GM18507 (cell line): Measurements from ENCODE around the gene RSPH1.

Source experiments
- DNase-seq: peaks from one replicate; pipeline ENCODE4 v3.0.0; 2011; ENCODE audit warnings: low read depth; ENCODE audit not compliant: insufficient read length; ENCODE audit errors: extremely low spot score
- FAIRE-seq: peaks from 2 replicates; lab custom pipeline; 2011; peaks lifted over from hg19 to GRCh38; lab: Jason Lieb, UNC

The RSPH1 gene

DNA sequence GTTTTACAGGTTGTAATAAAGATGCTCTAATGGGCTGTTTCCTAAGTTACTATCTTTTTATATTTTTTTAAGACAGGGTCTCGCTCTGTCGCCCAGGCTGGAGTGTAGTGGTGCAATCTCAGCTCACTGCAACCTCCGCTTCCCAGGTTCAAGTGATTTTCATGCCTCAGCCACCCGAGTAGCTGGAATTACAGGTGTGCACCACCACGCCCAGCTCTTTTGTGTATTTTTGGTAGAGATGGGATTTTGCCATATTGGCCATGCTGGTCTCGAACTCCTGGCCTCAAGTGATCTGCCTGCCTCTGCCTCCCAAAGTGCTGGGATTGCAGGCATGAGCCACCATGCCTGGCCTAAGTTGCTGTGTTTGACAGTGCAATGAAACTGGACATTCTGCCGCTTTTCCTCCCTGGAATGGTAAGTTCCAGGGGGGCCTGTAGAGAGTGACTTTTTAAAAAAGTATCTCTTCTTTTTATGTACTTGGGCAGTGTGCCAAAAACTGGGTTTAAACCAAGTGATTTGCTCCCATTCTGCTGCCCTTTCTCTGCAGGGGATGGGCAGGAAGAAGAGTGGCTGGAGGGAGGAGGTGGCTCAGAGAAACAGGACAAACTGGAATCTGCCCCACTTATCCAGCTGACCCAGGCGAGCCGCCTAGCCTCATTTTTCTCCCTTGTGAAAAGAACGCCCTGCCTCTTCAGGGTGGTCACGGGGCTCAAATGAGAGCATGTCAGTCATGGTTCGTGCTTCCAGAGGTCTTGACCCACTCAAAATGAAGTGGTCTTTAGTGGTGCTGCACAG lies 19.9 kb upstream of the RSPH1 start:
- no peak for DNase-seq
- FAIRE-seq, result no peak

DNA sequence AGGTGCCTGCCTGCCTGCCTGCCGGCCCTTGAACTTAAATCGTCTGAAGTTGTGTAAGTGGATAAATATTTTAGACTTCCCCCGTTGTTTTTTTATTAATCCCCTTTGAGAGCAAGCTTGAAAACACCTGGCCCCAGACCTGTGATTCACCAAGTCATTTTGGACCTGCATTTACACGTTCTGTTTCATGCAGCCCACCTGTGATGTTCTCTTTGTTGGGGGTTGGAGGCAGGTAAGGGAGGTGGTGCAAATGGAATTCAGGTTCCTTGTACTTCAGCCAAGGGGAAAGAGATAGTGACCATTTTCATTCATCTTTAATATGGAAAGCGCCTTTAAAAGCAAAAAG lies 18.8 kb upstream of the RSPH1 start:
- FAIRE-seq (no peak), DNase-seq (no peak)

DNA sequence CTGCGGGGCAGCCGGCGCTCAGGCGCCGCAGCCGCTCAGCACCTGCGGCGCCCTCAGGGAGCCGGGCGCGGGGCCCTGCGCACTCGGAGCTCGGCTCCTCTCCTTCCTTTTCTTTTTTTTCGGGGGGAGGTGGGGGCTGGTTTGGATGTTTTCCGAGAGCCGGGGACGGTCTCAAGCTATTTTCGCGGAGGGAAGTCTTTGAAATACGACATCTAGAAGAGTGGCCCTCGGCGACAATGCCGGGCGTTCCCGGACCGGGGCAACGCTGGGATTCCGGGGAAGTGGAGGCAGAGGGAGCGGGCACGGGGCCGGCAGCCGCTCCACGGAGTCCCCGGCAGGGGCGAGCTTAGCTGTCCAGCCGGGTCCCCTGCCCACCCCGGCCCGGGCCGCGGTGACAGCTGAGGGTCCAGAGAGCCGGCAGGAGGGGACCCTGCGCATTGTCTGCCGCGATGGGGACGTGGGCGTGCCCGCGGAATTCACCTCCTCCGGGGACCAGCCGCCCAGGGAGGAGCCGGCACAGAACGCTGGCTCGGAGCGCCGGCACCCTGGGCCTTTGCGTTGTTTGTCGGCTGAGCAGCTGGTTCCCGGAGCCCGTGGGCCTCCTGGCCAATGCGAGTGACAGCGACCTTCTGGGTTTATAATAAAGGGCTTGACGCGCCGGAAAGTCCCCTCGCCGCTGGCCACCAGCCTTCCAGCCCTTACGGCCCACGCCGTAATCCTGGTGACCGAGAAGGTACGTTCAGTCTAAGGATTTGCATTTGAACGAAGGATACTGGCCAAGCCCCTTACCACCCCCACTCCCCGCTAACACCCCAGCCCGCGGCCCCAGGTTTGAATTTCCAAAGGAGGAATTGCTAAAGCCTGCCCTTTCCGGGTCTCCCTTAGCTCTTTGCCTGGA lies 18.2 kb upstream of the RSPH1 start:
- no peak for DNase-seq
- FAIRE-seq, result peak; percentile 73

DNA sequence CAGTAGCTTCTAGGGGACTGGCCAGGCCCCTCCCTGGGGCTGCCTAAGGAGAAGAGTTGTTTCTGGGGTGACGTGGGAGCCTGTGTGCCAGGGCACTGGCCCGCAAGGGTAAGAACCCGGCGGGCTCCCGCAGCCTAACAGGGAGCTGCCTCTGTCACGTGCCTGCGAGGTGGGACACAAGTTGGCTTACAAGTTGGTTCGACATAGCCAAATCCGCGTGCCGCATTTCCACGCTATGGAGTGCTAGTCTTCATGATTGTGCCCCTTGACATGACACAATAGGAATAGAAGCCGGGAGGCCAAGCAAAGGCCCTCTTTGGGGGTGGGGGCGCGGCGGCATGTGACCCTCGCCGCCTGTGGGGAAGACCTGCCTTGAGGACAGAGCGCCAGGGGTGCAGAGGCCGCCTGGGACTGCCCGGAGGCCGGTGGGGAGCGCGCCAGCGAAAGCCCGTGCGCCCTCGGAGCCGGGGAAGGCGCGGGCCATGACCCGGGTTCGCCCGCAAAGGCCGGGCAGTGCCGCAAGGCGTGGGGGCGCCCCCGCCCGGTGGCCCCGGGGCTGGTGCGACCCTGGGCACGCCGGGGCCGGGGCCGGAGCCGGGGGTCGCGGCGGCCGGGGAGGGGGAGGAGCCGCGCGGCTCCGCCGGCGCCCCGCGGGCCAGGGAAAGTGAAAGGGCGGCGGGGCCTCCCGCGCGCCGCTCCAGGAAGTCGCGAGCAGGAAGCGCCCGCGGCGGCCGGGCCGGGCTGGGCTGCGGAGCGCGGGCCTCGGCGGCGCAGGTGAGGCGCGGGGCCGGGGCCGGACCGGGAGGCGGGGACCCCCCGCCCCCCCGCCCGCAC lies 17.3 kb upstream of the RSPH1 start, which contains the start of gene SLC37A1:
TSS of gene SLC37A1 (plus strand) at position 702 of the 834 bp plus-strand sequence. CDS start 4,603 bp downstream, outside the sequence.
- no peak for DNase-seq
- no peak for FAIRE-seq

DNA sequence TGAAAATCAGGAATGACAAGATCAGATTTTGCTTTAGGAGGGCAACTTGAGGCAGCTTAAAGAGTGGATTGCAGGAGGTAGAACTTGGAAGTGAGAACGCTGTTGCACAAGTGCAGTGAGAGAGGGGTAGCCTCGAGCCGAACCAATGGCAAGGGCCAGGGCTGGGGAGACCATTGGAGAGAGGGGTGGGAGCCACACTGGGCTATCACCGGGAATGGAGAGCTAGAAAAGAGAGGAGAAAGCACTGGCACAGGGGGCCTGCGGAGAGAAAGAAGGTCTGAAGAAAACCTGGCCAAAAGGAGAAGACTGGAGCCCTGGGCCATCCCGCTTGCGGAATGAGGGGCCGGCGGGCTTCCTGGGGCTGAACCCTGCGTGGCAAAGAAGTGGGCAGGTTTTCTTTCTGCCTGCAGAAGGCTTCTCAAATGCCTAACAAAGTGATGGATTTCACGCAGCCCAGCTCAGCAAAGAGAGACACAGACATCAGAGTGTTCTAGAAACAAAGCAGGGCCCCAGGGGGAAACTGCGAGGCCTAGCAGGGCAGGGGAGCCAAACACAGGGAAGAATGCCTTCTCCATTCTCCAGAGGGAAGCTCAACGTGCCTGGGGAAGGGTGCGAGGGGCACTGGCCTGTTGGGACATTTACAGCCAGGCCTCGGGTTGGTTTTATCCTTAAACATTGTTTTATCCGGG lies 16.5 kb upstream of the RSPH1 start:
- DNase-seq (no peak), FAIRE-seq (no peak)

DNA sequence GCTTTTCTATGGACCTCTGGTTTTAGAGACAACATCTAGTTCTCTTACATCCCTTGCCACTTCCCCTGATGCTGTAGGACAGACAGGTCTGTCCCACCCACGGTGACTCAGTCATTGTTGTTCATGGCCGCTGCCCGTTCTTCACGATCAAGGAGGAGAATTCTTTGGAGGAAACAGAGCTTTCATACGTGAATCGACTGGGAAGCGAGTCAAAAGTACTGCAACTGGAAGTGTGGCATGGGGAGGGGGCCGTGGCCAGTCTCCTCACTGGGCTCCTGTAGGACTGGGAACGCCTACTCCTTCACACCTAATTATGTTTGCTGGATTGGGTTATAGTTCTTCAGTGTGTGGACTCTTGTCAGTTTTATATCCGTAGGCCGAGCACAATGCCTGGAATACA lies 13.2 kb upstream of the RSPH1 start:
- no peak for DNase-seq
- FAIRE-seq, result no peak

DNA sequence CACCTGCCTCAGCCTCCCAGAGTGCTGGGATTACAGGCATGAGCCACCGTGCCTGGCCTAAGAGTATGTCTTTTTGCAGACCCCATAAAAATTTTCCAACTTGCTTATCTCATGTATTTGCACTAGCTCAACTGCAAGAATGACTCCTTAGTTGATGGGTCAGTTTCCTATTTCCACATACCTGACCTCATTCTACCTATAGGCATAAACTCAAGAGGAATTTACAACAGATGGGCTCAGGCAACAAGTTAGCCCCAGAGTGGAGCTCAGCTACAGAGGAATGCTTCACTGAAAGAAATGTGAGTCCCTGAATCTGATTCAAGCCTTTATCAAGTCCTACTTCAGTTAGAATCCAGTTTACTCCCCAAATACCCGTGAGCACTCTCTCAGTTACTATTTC lies 12.3 kb upstream of the RSPH1 start:
- DNase-seq, result no peak
- FAIRE-seq, result no peak

DNA sequence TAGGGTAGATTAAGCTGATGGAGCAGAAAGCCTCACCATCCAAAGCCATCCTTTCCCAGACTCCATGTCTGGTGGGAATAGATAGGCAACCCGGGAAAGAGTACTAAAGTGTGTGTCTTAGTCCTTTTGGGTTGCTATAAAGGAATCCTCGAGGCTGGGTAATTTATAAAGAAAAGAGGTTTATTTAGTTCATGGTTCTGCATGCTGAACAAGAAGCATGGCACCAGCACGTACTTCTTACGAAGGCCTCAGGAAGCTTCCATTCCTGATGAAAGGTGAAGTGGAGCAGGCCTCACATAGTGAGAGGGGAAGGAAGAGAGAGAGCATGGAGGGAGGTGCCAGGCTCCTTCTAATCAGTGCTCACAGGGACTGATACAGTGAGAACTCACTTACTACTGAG lies 11.4 kb upstream of the RSPH1 start:
- FAIRE-seq, result no peak
- no peak for DNase-seq

DNA sequence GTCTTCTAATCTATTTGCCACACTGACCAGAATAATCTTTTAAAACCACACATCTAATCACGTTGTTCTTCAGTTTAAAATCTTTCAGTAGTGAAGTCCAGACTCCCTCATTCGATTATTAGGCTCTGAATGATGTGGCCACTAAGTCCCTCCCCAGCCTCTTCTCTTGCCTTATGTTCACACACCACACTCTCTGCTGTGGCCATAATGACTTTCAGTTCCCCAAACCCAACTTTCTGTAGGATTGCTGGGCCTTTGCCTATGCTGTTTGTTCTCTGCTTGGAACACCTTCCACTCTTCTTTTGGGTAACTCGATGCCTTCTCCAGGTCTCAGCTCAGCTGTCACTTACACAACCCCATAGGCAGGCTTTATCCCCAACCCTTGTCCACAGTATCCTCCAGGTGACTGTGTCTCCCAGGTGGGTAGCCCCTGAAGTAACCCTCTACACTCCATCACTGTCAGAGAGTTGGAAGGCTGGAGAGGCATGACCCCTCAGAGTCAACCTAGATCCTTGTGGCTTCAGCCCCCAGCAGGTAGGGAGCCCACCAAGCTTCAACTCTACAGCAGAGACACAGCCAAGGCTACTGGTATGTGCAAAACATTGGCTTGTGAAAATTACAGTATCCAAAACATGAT lies 9.2 kb upstream of the RSPH1 start:
- peak; percentile 96 for FAIRE-seq
- DNase-seq, result no peak

DNA sequence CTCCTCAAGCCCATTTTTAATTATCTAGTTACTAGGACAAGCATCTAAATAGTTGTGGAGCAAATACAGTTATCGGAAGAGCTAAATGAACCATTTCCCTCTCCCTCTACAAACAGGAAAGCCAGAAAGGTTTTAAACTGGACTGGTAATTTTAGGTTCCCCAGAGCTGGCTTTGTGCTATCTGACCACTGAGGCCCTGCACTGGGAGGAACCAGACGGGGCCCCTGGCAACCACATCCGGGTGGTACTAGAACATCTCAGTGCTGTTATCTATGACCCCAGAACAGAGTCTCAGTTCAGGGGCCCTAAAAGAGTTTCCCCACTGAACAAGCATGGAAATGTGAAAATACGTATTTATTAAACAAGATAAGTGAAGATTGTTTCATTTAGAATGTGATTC lies 7.7 kb upstream of the RSPH1 start:
- FAIRE-seq (peak; percentile 50), DNase-seq (no peak)

DNA sequence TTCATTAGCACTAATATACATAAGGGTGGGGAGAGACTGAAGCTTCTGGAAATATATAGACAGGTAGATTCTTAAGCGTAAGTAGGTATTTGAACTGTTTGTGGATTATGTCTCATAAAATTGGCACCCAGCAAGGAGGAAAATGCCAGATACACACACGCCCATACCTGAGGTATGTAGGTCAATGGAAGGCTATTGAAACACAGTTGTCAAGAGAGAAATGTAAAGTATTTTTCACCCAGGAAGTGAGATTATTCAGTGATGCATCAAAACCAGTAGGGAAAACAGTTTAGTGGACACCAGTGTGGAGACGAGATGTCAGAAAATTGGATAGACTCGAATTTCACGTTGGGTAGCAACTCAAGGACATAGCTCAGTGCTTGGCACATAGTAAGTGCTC lies 4.7 kb upstream of the RSPH1 start:
- DNase-seq (no peak), FAIRE-seq (no peak)

DNA sequence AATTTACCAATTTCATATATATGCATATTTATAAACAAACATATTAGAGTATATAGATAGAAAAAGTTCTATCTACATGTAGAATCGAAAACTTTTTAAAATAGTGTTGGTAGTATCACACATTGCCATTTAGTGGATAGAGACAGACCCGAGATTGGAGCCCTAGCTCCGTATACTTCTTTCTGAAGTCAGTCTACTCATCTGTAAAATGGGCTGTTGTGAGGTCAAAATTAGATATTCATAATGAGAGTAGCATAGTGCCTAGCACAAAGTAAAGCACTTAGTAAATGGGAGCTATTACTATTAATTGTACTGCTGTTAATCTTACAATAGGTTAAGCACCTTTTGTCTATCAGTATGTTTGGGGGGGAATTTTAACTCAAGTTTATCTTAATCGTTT lies 4.2 kb upstream of the RSPH1 start:
- DNase-seq (no peak), FAIRE-seq (no peak)

DNA sequence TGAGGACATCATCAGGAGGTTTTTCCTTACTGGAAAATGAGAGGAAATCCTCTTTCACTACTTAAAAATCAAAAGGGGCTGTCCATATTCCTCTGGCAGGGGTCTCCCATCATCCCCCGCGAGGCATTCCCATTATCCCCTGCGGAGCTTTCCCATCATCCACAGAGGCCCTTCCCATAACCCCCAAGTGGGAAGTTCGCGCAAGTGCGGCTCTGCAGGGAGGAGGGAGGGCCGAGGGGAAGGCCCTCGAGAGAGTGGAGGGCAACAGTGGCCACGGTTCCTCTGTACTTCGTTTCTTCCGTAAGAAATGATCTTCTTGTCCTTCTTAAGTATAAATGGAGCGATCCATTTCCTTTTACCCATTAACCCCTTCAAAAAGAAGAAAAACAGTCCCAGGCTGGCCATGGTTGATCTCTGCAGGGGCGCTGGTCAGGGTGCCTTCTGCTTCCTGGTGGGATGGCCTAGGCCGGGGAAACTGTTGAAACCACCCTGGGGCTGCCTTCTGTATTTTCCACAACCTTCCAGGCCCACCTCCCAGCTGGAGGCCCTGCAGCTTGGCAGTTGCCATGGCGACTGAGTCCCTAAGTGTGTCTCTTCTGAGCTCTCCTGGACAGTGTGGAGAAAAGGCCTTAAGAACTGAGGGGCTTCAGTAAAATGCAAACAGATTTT lies 3.6 kb upstream of the RSPH1 start:
- DNase-seq (no peak), FAIRE-seq (no peak)

DNA sequence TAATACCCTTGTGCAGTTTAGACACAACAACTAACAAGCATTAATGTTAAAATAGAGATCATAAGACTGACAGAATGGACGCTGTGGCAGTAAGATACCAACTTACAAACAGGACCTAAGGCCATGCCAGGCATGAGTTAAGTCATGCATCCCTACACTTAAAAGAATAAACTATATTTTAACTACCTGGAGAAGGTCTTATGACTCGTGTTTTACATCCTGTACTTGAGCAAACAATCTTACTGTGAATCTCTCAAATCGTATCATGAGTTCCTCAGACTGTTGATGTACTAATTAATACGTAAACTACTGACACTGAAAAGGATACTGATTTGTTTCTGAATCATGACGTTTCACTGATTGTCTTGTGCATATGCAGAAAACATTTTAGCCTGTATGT lies 2.0 kb upstream of the RSPH1 start:
- DNase-seq (no peak), FAIRE-seq (no peak)

DNA sequence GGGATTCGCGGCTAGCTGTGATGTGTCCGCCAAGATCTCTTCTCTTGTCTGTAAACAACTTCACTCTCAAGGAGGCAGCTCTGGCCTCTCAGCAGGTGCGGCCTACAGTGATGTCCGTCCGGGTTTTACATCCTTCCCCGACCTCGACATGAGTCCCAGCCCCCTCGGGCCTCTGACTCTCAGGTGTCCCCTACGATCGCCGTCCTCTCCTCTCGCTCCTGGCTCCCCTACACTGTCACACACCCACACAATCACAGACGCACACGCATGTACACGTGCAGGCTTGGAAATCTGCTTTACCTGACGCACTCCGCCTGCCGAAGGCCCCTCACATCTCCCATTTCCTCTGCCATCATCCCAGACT lies 797 bp upstream of the RSPH1 start:
- DNase-seq (no peak), FAIRE-seq (no peak)

DNA sequence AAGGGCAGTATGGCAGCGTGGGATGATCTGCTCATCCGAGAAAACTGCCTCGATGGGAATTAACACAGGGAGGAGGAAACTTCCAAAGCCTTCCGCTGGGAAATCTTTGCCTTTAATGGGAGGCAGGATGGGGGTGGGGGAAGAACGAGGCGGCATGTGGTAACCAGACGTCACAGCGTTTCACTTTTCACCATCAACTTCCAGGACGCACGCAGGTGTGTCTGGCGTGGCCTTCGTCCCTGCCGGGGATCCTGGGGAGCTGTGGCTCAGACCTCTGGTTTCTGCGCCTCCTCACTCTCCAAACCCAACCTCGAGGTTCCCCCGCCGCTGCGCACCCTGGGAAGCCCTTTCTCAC lies 282 bp downstream of the RSPH1 start:
- no peak for DNase-seq

DNA sequence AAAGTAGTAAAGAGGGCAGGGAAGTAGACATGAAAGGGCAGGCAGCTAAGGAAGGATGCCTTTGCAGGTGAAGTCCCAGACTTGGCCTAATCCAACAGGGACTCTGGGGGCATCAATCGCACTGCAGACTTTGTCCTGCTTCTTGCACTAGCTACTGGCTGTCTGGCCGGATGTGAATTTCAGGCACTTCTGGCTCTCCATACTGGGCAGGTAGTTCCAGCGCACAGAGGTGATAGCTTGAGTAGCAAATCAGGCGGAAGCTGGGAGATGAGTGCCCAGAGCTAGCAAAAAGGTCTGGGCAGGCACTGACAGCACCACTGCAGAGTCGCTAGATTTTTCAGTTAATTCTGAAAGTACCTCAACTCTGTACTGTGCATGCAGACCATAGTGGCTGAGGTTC lies 997 bp downstream of the RSPH1 start:
- DNase-seq (no peak), FAIRE-seq (no peak)

More for the DNA sequence above, 282 bp downstream of the RSPH1 start:
- no peak for FAIRE-seq
